ENCODE data around the gene NR4A1.

The NR4A1 gene

DNA sequence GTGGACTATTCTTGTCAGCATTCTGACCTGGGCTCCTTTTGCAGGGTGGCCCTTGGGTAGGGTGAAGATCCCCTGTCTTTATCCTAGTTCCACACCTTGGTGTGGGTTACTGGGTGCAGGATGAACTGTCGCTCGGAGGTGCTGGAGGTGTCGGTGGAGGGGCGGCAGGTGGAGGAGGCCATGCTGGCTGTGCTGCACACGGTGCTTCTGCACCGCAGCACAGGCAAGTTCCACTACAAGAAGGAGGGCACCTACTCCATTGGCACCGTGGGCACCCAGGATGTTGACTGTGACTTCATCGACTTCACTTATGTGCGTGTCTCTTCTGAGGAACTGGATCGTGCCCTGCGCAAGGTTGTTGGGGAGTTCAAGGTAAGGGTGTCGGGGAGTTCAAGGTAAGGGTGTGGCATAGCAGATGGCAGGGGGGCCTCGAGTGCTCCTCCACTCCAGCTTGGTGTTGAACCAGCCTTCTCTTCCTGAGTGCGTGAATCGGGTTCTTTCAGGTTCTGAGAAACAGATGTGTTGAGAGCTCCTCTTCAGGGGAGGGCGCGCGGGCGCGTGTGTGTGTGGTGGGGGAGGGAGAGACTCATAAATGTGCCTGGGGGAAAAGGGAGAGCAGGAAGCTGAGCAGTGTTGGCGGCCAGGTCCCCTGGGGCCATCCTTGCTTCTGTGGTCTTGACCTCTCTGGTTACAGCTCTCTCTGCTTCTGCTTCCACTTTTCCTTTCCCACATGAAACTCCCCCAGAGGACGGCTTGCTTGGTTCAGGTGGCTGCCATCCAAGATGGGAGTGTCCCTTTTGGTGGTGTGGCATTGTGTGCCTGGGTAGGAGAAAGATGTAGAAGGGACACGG lies 22.5 kb downstream of the NR4A1 start:
- ATAC-seq (ENCODE audit: low read depth) = no peak
- H3K27me3 ChIP-seq (ENCODE audit: insufficient read depth, poor library complexity, severe bottlenecking) = no peaks in the 10 kb centered on the region
- peaks cover 56% of the 10 kb centered on the region for H3K36me3 ChIP-seq (ENCODE audit: low read depth)
- DNase-seq (ENCODE audit: low spot score) = no peak
- H3K4me1 ChIP-seq (ENCODE audit: insufficient read depth, poor library complexity, severe bottlenecking) = peaks cover 6% of the 10 kb centered on the region
- no peaks in the 10 kb centered on the region for H3K9me3 ChIP-seq (ENCODE audit: severe bottlenecking)
- TF ChIP-seq, protein P1, sequence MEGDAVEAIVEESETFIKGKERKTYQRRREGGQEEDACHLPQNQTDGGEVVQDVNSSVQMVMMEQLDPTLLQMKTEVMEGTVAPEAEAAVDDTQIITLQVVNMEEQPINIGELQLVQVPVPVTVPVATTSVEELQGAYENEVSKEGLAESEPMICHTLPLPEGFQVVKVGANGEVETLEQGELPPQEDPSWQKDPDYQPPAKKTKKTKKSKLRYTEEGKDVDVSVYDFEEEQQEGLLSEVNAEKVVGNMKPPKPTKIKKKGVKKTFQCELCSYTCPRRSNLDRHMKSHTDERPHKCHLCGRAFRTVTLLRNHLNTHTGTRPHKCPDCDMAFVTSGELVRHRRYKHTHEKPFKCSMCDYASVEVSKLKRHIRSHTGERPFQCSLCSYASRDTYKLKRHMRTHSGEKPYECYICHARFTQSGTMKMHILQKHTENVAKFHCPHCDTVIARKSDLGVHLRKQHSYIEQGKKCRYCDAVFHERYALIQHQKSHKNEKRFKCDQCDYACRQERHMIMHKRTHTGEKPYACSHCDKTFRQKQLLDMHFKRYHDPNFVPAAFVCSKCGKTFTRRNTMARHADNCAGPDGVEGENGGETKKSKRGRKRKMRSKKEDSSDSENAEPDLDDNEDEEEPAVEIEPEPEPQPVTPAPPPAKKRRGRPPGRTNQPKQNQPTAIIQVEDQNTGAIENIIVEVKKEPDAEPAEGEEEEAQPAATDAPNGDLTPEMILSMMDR (IDR thresholded peaks at IDR 0.05; ENCODE audit: poor library complexity, severe bottlenecking) = no peak
- no peak overlapping the region for H3K4me3 ChIP-seq (ENCODE audit: severe bottlenecking)
- no peak overlapping the region for H3K27ac ChIP-seq (ENCODE audit: poor library complexity, severe bottlenecking)

DNA sequence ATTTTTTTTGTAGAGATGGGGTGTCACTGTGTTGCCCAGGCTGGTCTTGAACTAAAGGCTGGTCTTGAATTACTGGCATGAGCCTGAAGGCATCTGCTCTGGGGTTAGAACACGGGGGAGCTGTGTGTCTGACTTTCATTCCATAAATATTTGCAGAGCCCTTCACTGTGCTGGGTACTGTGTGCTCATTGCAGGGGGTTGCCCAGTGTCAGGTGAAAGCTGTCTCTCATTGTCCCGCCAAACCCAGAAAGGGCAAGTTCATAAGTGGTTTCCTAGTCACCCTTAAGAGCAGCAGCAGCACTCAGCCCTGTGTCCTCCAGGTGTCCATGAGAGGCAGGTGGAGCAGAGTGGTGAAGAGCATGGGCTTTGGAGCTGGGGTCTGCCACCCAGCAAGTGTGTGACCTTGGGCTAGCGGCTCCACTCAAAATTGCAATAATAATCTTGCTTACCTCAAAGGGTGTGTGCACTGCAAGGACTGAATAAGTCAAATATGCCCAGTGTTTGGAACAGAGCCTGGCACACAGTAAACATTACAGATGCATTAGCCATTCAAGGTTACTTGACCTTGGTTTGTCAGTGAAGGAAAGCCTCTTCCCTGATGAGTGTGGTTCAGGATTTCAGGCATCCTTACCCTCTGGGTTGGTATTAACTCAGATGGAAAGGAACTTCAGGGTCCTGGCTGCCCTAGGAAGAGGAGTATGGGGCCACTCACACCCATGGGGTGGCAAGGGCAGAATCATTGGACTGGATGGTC lies 23.9 kb downstream of the NR4A1 start:
- ATAC-seq (ENCODE audit: low read depth) (no peak), DNase-seq (ENCODE audit: low spot score) (no peak)
- Histone ChIP-seq H3K4me1 (ENCODE audit: insufficient read depth, poor library complexity, severe bottlenecking) (peaks cover 6% of the 10 kb centered on the region), H3K36me3 (ENCODE audit: low read depth) (peaks cover 56% of the 10 kb centered on the region), H3K9me3 (ENCODE audit: severe bottlenecking) (no peaks in the 10 kb centered on the region), H3K27ac (ENCODE audit: poor library complexity, severe bottlenecking) (no peak overlapping the region), H3K4me3 (ENCODE audit: severe bottlenecking) (no peak overlapping the region), H3K27me3 (ENCODE audit: insufficient read depth, poor library complexity, severe bottlenecking) (no peaks in the 10 kb centered on the region)
- TF ChIP-seq, protein P1 (IDR thresholded peaks at IDR 0.05; ENCODE audit: poor library complexity, severe bottlenecking) = no peak

DNA sequence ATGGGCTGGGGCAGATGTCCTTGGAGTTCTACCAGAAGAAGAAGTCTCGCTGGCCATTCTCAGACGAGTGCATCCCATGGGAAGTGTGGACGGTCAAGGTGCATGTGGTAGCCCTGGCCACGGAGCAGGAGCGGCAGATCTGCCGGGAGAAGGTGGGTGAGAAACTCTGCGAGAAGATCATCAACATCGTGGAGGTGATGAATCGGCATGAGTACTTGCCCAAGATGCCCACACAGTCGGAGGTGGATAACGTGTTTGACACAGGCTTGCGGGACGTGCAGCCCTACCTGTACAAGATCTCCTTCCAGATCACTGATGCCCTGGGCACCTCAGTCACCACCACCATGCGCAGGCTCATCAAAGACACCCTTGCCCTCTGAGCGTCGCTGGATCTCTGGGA lies 25.6 kb downstream of the NR4A1 start:
- Histone ChIP-seq H3K4me1 (ENCODE audit: insufficient read depth, poor library complexity, severe bottlenecking) (no peaks in the 10 kb centered on the region), H3K9me3 (ENCODE audit: severe bottlenecking) (no peaks in the 10 kb centered on the region), H3K27ac (ENCODE audit: poor library complexity, severe bottlenecking) (no peak overlapping the region), H3K27me3 (ENCODE audit: insufficient read depth, poor library complexity, severe bottlenecking) (no peaks in the 10 kb centered on the region), H3K36me3 (ENCODE audit: low read depth) (peaks cover 48% of the 10 kb centered on the region), H3K4me3 (ENCODE audit: severe bottlenecking) (no peak overlapping the region)
- ATAC-seq (ENCODE audit: low read depth) = no peak
- TF ChIP-seq, protein P1 (IDR thresholded peaks at IDR 0.05; ENCODE audit: poor library complexity, severe bottlenecking) = no peak
- no peak for DNase-seq (ENCODE audit: low spot score)

DNA sequence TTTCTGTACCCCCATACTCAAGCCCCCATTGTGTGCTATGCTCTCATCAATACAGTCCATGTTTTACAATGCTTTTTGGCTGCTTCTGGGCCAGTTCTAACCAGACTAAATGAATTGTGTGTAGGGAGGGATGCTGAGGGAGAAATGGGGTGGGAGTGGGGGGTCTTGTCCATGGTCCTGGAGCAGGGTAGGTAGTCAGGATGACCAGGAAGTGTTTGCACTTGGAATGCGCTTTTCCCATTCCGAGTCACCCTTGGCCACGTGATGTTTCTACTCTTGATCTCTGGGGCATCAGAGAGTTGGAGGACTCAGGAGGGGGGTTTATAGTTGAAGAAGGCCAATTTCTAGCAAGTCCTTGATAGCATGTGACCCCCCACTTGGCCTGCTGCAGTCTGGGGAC lies 27.0 kb downstream of the NR4A1 start:
- Histone ChIP-seq H3K4me3 (ENCODE audit: severe bottlenecking) (no peak overlapping the region), H3K27ac (ENCODE audit: poor library complexity, severe bottlenecking) (no peak overlapping the region), H3K36me3 (ENCODE audit: low read depth) (peaks cover 35% of the 10 kb centered on the region), H3K9me3 (ENCODE audit: severe bottlenecking) (no peaks in the 10 kb centered on the region), H3K27me3 (ENCODE audit: insufficient read depth, poor library complexity, severe bottlenecking) (no peaks in the 10 kb centered on the region), H3K4me1 (ENCODE audit: insufficient read depth, poor library complexity, severe bottlenecking) (no peaks in the 10 kb centered on the region)
- DNase-seq (ENCODE audit: low spot score) = no peak
- no peak for ATAC-seq (ENCODE audit: low read depth)
- TF ChIP-seq, protein P1 (IDR thresholded peaks at IDR 0.05; ENCODE audit: poor library complexity, severe bottlenecking) = no peak

Measured in RWPE2 (cell line).